WTC11 (cell line): ENCODE data around the gene AATK. TPM values are rescaled to one million over a fixed set of nuclear protein-coding genes. Genes with fewer than 3 reads are reported as not detected.

ENCODE experiments used
- ATAC-seq: fragments of 200-7000 bp; cut with Tn5 transposase; 2 replicates; pipeline ENCODE4 v1.10.0; 2021; ENCODE audit warnings: mild to moderate bottlenecking, moderate library complexity
- CTCF ChIA-PET: fragments of 300-600 bp; sonication (Branson Sonifier 250); formaldehyde crosslinking; loops from one replicate; lab custom pipeline; 2021; ENCODE audit warnings: antibody characterized with exemption; lab: Charles Lee
- POLR2A ChIA-PET: fragments of 350-600 bp; sonication (Branson Sonifier 250); formaldehyde crosslinking; loops from one replicate; lab custom pipeline; 2021; ENCODE audit warnings: antibody characterized with exemption; lab: Charles Lee
- DNase-seq: peaks from one replicate; pipeline ENCODE4 v3.0.0; 2021; ENCODE audit warnings: low spot score
- H3K27ac Mint-ChIP-seq: 2 replicates; pipeline ENCODE4 v1.8.0; 2021; ENCODE audit warnings: mixed read lengths
- H3K27me3 Mint-ChIP-seq: 2 replicates; pipeline ENCODE4 v1.8.0; 2021; ENCODE audit warnings: low read depth, mild to moderate bottlenecking, moderate library complexity, mixed read lengths
- H3K36me3 Mint-ChIP-seq: 2 replicates; pipeline ENCODE4 v1.8.0; 2021; ENCODE audit warnings: mixed read lengths
- H3K4me1 Mint-ChIP-seq: 2 replicates; pipeline ENCODE4 v1.8.0; 2022; ENCODE audit warnings: mixed read lengths
- H3K4me3 Mint-ChIP-seq: 2 replicates; pipeline ENCODE4 v1.8.0; 2021; ENCODE audit warnings: mild to moderate bottlenecking, moderate library complexity, mixed read lengths
- H3K9me3 Mint-ChIP-seq: 2 replicates; pipeline ENCODE4 v1.8.0; 2021; ENCODE audit warnings: mixed read lengths
- AR ChIP-seq: fragments of 250-450 bp; sonication (Bioruptor Pico); IDR thresholded peaks from 2 replicates; pipeline ENCODE4 v1.9.0; 2021; ENCODE audit warnings: mild to moderate bottlenecking
- ATF1 ChIP-seq: sonication (generic); formaldehyde crosslinking; IDR thresholded peaks from 2 replicates; pipeline ENCODE4 v1.8.1; 2023; ENCODE audit warnings: mild to moderate bottlenecking, moderate library complexity, missing genetic modification reagents
- ETV6 ChIP-seq: sonication (generic); formaldehyde crosslinking; IDR thresholded peaks from 2 replicates; pipeline ENCODE4 v1.8.1; 2022; ENCODE audit warnings: mild to moderate bottlenecking, missing genetic modification reagents
- FOXJ3 ChIP-seq: sonication (generic); formaldehyde crosslinking; IDR thresholded peaks from 2 replicates; pipeline ENCODE4 v1.9.0; 2021; ENCODE audit warnings: missing genetic modification reagents, mild to moderate bottlenecking, borderline replicate concordance
- GABPB1 ChIP-seq: sonication (generic); formaldehyde crosslinking; IDR thresholded peaks from 2 replicates; pipeline ENCODE4 v1.8.1; 2023; ENCODE audit warnings: mild to moderate bottlenecking, missing genetic modification reagents
- JAZF1 ChIP-seq: fragments of 250-450 bp; sonication (Bioruptor Pico); IDR thresholded peaks from 2 replicates; pipeline ENCODE4 v1.9.0; 2021; ENCODE audit warnings: moderate library complexity, mild to moderate bottlenecking, inconsistent platforms
- NR2C2 ChIP-seq: sonication (generic); formaldehyde crosslinking; IDR thresholded peaks from 2 replicates; pipeline ENCODE4 v1.8.0; 2022; ENCODE audit warnings: mild to moderate bottlenecking, missing genetic modification reagents
- TP53 ChIP-seq: sonication (generic); formaldehyde crosslinking; IDR thresholded peaks from 2 replicates; pipeline ENCODE4 v1.8.1; 2023; ENCODE audit warnings: mild to moderate bottlenecking, missing genetic modification reagents
- ZNF138 ChIP-seq: sonication (generic); formaldehyde crosslinking; conservative IDR thresholded peaks from 2 replicates; pipeline ENCODE4 v1.8.1; 2022; ENCODE audit warnings: mild to moderate bottlenecking, moderate library complexity, missing genetic modification reagents
- ZNF232 ChIP-seq: sonication (generic); formaldehyde crosslinking; IDR thresholded peaks from 2 replicates; pipeline ENCODE4 v1.8.0; 2022; ENCODE audit warnings: mild to moderate bottlenecking, missing genetic modification reagents
- total RNA-seq: library from RNA; stranded (reverse); gene quantifications from 3 replicates; pipeline ENCODE4 v1.2.3, GENCODE V29; 2021
- TF ChIP-seq, protein P1 (sequence below): sonication (generic); formaldehyde crosslinking; IDR thresholded peaks from 2 replicates; pipeline ENCODE4 v1.8.0; 2023; ENCODE audit warnings: mild to moderate bottlenecking, missing genetic modification reagents
- TF ChIP-seq, protein P2 (sequence below): sonication (generic); formaldehyde crosslinking; IDR thresholded peaks from 2 replicates; pipeline ENCODE4 v1.8.1; 2022; ENCODE audit warnings: mild to moderate bottlenecking, missing genetic modification reagents, moderate library complexity, borderline replicate concordance
- TF ChIP-seq, protein P3 (sequence below): sonication (generic); formaldehyde crosslinking; IDR thresholded peaks from 2 replicates; pipeline ENCODE4 v1.8.1; 2023; ENCODE audit warnings: mild to moderate bottlenecking, moderate library complexity, missing genetic modification reagents
- TF ChIP-seq, protein P4 (sequence below): sonication (generic); formaldehyde crosslinking; conservative IDR thresholded peaks from 2 replicates; pipeline ENCODE4 v1.8.1; 2023; ENCODE audit warnings: mild to moderate bottlenecking, low read depth, missing genetic modification reagents, moderate library complexity

AATK gene
- total RNA-seq, 1 experiment from 2014 or later: 2.9 TPM

DNA sequence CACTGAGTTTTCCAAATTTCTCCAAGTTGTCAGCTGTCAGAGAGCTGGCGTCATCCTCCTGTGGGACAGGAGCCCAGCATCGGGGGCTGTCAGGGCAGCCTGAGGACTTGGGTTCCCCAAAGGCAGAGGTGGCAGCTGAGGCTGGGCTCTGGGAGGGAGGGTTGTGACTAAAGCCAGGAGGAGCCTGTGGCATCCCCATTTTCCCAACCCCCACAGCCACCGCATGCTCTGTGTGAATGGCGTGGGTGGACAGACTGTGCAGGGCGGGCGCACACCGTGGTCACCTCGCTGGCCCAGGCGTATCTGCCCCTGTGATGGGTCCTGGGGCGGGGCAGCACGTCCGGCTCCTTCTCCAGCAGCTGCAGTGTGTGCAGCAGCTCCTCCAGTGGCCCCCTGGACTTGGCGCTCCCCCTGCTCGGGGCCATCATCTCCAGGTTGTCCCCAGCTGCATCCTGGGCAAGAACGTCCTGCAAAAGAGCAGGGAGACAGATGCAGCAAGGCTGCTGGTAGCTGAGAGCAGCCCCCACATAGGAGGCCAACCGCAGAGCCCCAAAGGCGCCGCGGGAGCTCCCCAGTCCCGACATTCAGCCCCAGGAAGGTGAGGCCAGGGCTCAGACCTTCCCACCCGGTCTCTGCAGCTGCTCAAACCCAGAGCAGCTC lies 31.9 kb upstream of the AATK start (continued):
- TF ChIP-seq JAZF1: no peak
- TF ChIP-seq TP53 (CRISPR knock-in tag): no peak

DNA sequence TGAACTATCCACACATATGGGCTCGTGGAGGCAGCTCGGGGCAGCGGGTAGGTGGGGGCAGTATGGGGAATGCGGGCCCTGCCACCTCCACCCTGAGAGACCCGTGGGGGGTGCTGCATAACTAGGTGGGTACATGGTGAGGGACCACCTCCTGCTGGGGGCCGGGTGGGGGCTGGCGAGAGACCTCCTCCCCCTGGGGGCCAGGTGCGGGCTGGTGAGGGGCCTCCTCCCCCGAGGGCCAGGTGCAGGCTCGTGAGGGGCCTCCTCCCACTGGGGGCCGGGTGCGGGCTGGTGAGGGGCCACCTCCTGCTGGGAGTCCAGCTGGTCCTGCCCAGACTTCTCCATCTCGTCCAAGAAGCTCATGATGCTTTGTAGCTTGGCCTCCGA lies 31.4 kb upstream of the AATK start:
- TF ChIP-seq ETV6 (CRISPR knock-in tag) (no peak), ATF1 (CRISPR knock-in tag) (no peak), FOXJ3 (CRISPR knock-in tag) (no peak), AR (CRISPR knock-in tag) (no peak), GABPB1 (CRISPR knock-in tag) (no peak), ZNF138 (CRISPR knock-in tag) (no peak), ZNF232 (CRISPR knock-in tag) (no peak), NR2C2 (CRISPR knock-in tag) (no peak)
- TF ChIP-seq, protein P1, sequence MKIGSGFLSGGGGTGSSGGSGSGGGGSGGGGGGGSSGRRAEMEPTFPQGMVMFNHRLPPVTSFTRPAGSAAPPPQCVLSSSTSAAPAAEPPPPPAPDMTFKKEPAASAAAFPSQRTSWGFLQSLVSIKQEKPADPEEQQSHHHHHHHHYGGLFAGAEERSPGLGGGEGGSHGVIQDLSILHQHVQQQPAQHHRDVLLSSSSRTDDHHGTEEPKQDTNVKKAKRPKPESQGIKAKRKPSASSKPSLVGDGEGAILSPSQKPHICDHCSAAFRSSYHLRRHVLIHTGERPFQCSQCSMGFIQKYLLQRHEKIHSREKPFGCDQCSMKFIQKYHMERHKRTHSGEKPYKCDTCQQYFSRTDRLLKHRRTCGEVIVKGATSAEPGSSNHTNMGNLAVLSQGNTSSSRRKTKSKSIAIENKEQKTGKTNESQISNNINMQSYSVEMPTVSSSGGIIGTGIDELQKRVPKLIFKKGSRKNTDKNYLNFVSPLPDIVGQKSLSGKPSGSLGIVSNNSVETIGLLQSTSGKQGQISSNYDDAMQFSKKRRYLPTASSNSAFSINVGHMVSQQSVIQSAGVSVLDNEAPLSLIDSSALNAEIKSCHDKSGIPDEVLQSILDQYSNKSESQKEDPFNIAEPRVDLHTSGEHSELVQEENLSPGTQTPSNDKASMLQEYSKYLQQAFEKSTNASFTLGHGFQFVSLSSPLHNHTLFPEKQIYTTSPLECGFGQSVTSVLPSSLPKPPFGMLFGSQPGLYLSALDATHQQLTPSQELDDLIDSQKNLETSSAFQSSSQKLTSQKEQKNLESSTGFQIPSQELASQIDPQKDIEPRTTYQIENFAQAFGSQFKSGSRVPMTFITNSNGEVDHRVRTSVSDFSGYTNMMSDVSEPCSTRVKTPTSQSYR (CRISPR knock-in tag): no peak
- TF ChIP-seq, protein P2, sequence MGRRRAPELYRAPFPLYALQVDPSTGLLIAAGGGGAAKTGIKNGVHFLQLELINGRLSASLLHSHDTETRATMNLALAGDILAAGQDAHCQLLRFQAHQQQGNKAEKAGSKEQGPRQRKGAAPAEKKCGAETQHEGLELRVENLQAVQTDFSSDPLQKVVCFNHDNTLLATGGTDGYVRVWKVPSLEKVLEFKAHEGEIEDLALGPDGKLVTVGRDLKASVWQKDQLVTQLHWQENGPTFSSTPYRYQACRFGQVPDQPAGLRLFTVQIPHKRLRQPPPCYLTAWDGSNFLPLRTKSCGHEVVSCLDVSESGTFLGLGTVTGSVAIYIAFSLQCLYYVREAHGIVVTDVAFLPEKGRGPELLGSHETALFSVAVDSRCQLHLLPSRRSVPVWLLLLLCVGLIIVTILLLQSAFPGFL (CRISPR knock-in tag): no peak
- TF ChIP-seq, protein P3, sequence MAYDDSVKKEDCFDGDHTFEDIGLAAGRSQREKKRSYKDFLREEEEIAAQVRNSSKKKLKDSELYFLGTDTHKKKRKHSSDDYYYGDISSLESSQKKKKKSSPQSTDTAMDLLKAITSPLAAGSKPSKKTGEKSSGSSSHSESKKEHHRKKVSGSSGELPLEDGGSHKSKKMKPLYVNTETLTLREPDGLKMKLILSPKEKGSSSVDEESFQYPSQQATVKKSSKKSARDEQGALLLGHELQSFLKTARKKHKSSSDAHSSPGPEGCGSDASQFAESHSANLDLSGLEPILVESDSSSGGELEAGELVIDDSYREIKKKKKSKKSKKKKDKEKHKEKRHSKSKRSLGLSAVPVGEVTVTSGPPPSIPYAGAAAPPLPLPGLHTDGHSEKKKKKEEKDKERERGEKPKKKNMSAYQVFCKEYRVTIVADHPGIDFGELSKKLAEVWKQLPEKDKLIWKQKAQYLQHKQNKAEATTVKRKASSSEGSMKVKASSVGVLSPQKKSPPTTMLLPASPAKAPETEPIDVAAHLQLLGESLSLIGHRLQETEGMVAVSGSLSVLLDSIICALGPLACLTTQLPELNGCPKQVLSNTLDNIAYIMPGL: no peak
- TF ChIP-seq, protein P4, sequence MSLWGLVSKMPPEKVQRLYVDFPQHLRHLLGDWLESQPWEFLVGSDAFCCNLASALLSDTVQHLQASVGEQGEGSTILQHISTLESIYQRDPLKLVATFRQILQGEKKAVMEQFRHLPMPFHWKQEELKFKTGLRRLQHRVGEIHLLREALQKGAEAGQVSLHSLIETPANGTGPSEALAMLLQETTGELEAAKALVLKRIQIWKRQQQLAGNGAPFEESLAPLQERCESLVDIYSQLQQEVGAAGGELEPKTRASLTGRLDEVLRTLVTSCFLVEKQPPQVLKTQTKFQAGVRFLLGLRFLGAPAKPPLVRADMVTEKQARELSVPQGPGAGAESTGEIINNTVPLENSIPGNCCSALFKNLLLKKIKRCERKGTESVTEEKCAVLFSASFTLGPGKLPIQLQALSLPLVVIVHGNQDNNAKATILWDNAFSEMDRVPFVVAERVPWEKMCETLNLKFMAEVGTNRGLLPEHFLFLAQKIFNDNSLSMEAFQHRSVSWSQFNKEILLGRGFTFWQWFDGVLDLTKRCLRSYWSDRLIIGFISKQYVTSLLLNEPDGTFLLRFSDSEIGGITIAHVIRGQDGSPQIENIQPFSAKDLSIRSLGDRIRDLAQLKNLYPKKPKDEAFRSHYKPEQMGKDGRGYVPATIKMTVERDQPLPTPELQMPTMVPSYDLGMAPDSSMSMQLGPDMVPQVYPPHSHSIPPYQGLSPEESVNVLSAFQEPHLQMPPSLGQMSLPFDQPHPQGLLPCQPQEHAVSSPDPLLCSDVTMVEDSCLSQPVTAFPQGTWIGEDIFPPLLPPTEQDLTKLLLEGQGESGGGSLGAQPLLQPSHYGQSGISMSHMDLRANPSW (CRISPR knock-in tag): no peak
- Mint-ChIP-seq H3K9me3 (no peaks in the 10 kb centered on the region), H3K4me3 (no peak overlapping the region), H3K27me3 (no peaks in the 10 kb centered on the region), H3K4me1 (no peaks in the 10 kb centered on the region), H3K36me3 (peaks cover 2% of the 10 kb centered on the region; the same call in 1 of the 2 replicates), H3K27ac (no peak overlapping the region)
- DNase-seq (no peak), ATAC-seq (no peak)
- CTCF ChIA-PET: interaction anchor here (0.8 kb wide), 1 partner anchor 76 kb away, joined by 3 read pairs; no protein-coding TSS in a partner anchor
- POLR2A ChIA-PET: no interaction called here
